ENCODE data around the gene SPRY4.
"Not testable (repeated sequence)": the region's sequence is repeated elsewhere in the genome, so short reads cannot be mapped to it uniquely, and the experiment has no call there.

DNA sequence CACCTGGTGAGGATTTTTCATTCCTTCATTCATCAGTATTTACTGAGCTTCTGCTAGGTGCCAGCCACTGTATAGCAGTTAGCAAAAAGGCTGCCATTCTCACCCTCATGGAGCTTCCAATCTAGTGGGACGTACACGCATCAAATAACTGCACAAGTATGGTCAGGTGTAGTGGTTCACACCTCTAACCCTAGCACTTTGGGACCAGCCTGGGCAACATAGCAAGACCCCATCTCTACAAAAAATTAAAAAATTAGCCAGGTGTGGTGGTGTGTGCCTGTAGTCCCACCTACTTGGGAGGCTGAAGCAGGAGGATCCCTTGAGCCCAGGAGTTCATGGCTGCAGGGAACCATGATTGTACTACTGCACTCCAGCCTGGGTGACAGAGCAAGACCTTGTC lies 8.9 kb upstream of the SPRY4 start:
- TF ChIP-seq, protein P1, sequence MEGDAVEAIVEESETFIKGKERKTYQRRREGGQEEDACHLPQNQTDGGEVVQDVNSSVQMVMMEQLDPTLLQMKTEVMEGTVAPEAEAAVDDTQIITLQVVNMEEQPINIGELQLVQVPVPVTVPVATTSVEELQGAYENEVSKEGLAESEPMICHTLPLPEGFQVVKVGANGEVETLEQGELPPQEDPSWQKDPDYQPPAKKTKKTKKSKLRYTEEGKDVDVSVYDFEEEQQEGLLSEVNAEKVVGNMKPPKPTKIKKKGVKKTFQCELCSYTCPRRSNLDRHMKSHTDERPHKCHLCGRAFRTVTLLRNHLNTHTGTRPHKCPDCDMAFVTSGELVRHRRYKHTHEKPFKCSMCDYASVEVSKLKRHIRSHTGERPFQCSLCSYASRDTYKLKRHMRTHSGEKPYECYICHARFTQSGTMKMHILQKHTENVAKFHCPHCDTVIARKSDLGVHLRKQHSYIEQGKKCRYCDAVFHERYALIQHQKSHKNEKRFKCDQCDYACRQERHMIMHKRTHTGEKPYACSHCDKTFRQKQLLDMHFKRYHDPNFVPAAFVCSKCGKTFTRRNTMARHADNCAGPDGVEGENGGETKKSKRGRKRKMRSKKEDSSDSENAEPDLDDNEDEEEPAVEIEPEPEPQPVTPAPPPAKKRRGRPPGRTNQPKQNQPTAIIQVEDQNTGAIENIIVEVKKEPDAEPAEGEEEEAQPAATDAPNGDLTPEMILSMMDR (IDR thresholded peaks at IDR 0.05), result not testable (repeated sequence)
- TF ChIP-seq, protein P2, sequence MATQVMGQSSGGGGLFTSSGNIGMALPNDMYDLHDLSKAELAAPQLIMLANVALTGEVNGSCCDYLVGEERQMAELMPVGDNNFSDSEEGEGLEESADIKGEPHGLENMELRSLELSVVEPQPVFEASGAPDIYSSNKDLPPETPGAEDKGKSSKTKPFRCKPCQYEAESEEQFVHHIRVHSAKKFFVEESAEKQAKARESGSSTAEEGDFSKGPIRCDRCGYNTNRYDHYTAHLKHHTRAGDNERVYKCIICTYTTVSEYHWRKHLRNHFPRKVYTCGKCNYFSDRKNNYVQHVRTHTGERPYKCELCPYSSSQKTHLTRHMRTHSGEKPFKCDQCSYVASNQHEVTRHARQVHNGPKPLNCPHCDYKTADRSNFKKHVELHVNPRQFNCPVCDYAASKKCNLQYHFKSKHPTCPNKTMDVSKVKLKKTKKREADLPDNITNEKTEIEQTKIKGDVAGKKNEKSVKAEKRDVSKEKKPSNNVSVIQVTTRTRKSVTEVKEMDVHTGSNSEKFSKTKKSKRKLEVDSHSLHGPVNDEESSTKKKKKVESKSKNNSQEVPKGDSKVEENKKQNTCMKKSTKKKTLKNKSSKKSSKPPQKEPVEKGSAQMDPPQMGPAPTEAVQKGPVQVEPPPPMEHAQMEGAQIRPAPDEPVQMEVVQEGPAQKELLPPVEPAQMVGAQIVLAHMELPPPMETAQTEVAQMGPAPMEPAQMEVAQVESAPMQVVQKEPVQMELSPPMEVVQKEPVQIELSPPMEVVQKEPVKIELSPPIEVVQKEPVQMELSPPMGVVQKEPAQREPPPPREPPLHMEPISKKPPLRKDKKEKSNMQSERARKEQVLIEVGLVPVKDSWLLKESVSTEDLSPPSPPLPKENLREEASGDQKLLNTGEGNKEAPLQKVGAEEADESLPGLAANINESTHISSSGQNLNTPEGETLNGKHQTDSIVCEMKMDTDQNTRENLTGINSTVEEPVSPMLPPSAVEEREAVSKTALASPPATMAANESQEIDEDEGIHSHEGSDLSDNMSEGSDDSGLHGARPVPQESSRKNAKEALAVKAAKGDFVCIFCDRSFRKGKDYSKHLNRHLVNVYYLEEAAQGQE (IDR thresholded peaks at IDR 0.05; ENCODE audit: insufficient read depth in 1 of 2, low read depth in 2 of 2, low read length in 1 of 2), result not testable (repeated sequence)

All from Panc1 (cell line).